ENCODE results near the gene PTPRC. TPM values are rescaled to one million over a fixed set of nuclear protein-coding genes. Genes with fewer than 3 reads are reported as not detected.

The PTPRC gene
- total RNA-seq, 2 experiments from 2014 or later, result 177 to 241 TPM

DNA sequence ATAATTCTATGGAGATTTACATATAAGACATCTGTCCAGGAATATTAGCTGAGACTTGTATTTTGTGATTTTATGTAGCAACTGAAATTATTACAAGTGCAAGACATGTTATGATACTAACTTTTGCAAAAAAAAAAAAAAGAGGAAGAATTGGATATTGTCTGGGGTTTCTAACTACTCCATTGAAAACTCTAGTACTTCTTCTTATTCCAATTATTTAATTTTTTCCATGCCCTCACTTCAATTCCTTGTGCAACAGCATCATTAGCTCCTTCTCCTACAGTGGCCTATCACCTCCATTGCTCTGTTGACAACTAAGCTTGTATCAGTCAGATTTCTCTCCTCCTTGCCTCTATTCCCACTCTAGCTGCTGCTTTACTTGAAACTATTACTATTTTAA lies 126.6 kb downstream of the PTPRC start:
- TF ChIP-seq, protein P1, sequence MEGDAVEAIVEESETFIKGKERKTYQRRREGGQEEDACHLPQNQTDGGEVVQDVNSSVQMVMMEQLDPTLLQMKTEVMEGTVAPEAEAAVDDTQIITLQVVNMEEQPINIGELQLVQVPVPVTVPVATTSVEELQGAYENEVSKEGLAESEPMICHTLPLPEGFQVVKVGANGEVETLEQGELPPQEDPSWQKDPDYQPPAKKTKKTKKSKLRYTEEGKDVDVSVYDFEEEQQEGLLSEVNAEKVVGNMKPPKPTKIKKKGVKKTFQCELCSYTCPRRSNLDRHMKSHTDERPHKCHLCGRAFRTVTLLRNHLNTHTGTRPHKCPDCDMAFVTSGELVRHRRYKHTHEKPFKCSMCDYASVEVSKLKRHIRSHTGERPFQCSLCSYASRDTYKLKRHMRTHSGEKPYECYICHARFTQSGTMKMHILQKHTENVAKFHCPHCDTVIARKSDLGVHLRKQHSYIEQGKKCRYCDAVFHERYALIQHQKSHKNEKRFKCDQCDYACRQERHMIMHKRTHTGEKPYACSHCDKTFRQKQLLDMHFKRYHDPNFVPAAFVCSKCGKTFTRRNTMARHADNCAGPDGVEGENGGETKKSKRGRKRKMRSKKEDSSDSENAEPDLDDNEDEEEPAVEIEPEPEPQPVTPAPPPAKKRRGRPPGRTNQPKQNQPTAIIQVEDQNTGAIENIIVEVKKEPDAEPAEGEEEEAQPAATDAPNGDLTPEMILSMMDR (conservative IDR thresholded peaks at IDR 0.05; ENCODE audit: low read length), result no peak
- no peak for TF ChIP-seq EZH2phosphoT487 (IDR thresholded peaks at IDR 0.05; ENCODE audit: borderline replicate concordance, low read depth, low read length)
- no TSS peak for BruUV-seq (replicated peaks)
- Histone ChIP-seq H3K36me3 (ENCODE audit: insufficient read depth, low read length) (no peaks in the 10 kb centered on the region), H3K27ac (ENCODE audit: low read depth, low read length, poor library complexity, severe bottlenecking) (no peak overlapping the region), H4K20me1 (ENCODE audit: insufficient read depth, low read length) (no peaks in the 10 kb centered on the region), H3K9me3 (ENCODE audit: low read length) (no peaks in the 10 kb centered on the region), H3K9me2 (ENCODE audit: insufficient read depth, low read length) (no peaks in the 10 kb centered on the region), H3K4me1 (ENCODE audit: insufficient read depth, low read length, poor library complexity, severe bottlenecking) (peaks cover 8% of the 10 kb centered on the region), H3K4me3 (ENCODE audit: low read depth, low read length, poor library complexity, severe bottlenecking) (no peak overlapping the region), H3K4me2 (ENCODE audit: low read length) (no peak overlapping the region), H3K79me2 (ENCODE audit: insufficient read depth, low read depth, low read length) (no peaks in the 10 kb centered on the region), H2AFZ (ENCODE audit: low read length) (no peak overlapping the region)
- no peak for DNase-seq (ENCODE audit: low spot score)
- CTCF ChIA-PET (ENCODE audit: unreplicated experiment), result no interaction called here
- intact Hi-C loops (cut with micrococcal nuclease; ENCODE audit: unreplicated experiment), result no loop called here
- POLR2A ChIA-PET, result interaction anchor here (0.6 to 1.2 kb wide), 6 partner anchors 16 to 707 kb away, joined by 3 to 6 read pairs (median 3); no protein-coding TSS in a partner anchor

DNA sequence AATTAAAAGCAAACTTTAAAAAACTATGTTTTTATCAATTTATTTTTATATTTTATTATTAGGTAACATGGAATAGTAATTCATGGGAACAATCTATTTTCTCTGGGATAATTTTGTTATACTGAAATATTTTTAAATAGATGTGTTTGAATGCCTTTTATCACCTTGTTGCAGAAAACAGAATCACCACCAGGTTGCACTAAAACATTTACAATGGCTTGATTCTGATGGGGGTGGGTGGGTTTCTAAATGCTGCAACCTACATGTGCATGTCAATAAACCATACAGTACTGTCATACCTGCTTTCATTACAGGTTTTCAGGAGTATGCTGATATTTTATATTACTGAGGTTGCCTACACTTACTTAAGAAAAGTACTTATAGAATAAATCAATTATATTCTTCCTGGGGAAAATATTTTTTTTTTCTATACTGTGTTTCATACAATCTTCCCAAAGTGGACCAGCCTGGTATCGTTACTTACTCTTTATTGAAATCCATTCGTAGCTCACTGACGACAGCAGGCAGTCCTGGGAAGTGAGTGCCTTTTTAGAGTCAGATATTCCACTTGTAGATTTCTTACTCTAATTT lies 132.8 kb downstream of the PTPRC start:
- Histone ChIP-seq H3K36me3 (ENCODE audit: insufficient read depth, low read length) (no peaks in the 10 kb centered on the region), H4K20me1 (ENCODE audit: insufficient read depth, low read length) (no peaks in the 10 kb centered on the region), H3K27ac (ENCODE audit: low read depth, low read length, poor library complexity, severe bottlenecking) (no peak overlapping the region), H3K4me1 (ENCODE audit: insufficient read depth, low read length, poor library complexity, severe bottlenecking) (peaks cover 8% of the 10 kb centered on the region), H2AFZ (ENCODE audit: low read length) (no peak overlapping the region), H3K9me3 (ENCODE audit: low read length) (no peaks in the 10 kb centered on the region), H3K4me2 (ENCODE audit: low read length) (no peak overlapping the region), H3K4me3 (ENCODE audit: low read depth, low read length, poor library complexity, severe bottlenecking) (no peak overlapping the region), H3K79me2 (ENCODE audit: insufficient read depth, low read depth, low read length) (no peaks in the 10 kb centered on the region), H3K9me2 (ENCODE audit: insufficient read depth, low read length) (no peaks in the 10 kb centered on the region)
- POLR2A ChIA-PET, result no interaction called here
- peak; percentile 62 for DNase-seq (ENCODE audit: low spot score)
- BruUV-seq (replicated peaks), result no TSS peak
- TF ChIP-seq, protein P1 (conservative IDR thresholded peaks at IDR 0.05; ENCODE audit: low read length), result peak; percentile 89
- TF ChIP-seq EZH2phosphoT487 (IDR thresholded peaks at IDR 0.05; ENCODE audit: borderline replicate concordance, low read depth, low read length), result no peak
- intact Hi-C loops (cut with micrococcal nuclease; ENCODE audit: unreplicated experiment), result loop anchor here (1.0 to 5.0 kb wide), 4 partner anchors 276 to 691 kb away; no protein-coding TSS in a partner anchor
- CTCF ChIA-PET (ENCODE audit: unreplicated experiment), result interaction anchor here (0.5 to 1.3 kb wide), 2 partner anchors 148 to 341 kb away, joined by 3 to 5 read pairs; no protein-coding TSS in a partner anchor

DNA sequence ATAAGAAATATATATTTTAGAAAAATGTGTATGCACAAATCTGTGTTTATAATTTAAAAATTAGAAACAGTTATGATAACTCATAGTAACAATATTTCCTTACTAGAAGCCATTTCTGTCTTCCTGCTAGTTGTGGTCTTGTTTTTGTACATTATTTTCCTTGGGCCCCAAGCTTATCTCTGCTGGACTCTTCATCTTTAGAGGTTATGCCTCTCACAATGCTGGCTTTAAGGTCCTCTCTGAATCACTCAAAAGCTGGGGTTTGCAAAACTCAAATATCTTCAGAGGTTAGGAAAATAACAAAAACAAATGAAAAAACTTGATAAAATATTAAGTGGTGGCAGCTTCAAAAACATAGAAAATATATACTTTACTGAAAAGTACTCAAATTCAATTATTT lies 133.8 kb downstream of the PTPRC start:
- DNase-seq (ENCODE audit: low spot score), result no peak
- Histone ChIP-seq H4K20me1 (ENCODE audit: insufficient read depth, low read length) (no peaks in the 10 kb centered on the region), H3K79me2 (ENCODE audit: insufficient read depth, low read depth, low read length) (no peaks in the 10 kb centered on the region), H3K9me3 (ENCODE audit: low read length) (no peaks in the 10 kb centered on the region), H3K4me2 (ENCODE audit: low read length) (no peak overlapping the region), H3K27ac (ENCODE audit: low read depth, low read length, poor library complexity, severe bottlenecking) (no peak overlapping the region), H2AFZ (ENCODE audit: low read length) (no peak overlapping the region), H3K4me3 (ENCODE audit: low read depth, low read length, poor library complexity, severe bottlenecking) (no peak overlapping the region), H3K4me1 (ENCODE audit: insufficient read depth, low read length, poor library complexity, severe bottlenecking) (peaks cover 8% of the 10 kb centered on the region), H3K9me2 (ENCODE audit: insufficient read depth, low read length) (no peaks in the 10 kb centered on the region), H3K36me3 (ENCODE audit: insufficient read depth, low read length) (no peaks in the 10 kb centered on the region)
- no TSS peak for BruUV-seq (replicated peaks)
- intact Hi-C loops (cut with micrococcal nuclease; ENCODE audit: unreplicated experiment), result loop anchor here (5.0 kb wide), 1 partner anchor 275 kb away; no protein-coding TSS in a partner anchor
- no peak for TF ChIP-seq EZH2phosphoT487 (IDR thresholded peaks at IDR 0.05; ENCODE audit: borderline replicate concordance, low read depth, low read length)
- TF ChIP-seq, protein P1 (conservative IDR thresholded peaks at IDR 0.05; ENCODE audit: low read length), result no peak
- CTCF ChIA-PET (ENCODE audit: unreplicated experiment), result interaction anchor here (1.3 kb wide), 1 partner anchor 340 kb away, joined by 5 read pairs; no protein-coding TSS in a partner anchor
- POLR2A ChIA-PET, result interaction anchor here (0.5 to 0.6 kb wide), 2 partner anchors 141 to 679 kb away, joined by 3 to 4 read pairs; no protein-coding TSS in a partner anchor

Measured in OCI-LY7 (cell line).